H9 (cell line): ENCODE measurements around the gene TTC27. TPM values are rescaled to one million over a fixed set of nuclear protein-coding genes. Genes with fewer than 3 reads are reported as not detected.

Source experiments
- DNase-seq: peaks from one replicate; pipeline ENCODE4 v3.0.0-alpha.2; 2017
- H2AFZ ChIP-seq: one replicate; pipeline ENCODE4 v1.6.1; 2013; ENCODE audit warnings: mild to moderate bottlenecking, low read length, control low read depth, moderate library complexity
- H2AK5ac ChIP-seq: 2 replicates; pipeline ENCODE4 v1.6.1; 2013; ENCODE audit warnings: low read length, control low read depth, mixed read lengths; ENCODE audit not compliant: insufficient read length
- H2BK120ac ChIP-seq: one replicate; pipeline ENCODE4 v1.6.1; 2013; ENCODE audit warnings: low read depth, mild to moderate bottlenecking, low read length, control low read depth, inconsistent platforms; ENCODE audit not compliant: poor library complexity, severe bottlenecking
- H2BK12ac ChIP-seq: 2 replicates; pipeline ENCODE4 v1.6.1; 2013; ENCODE audit warnings: low read length, control low read depth, mixed read lengths, low read depth; ENCODE audit not compliant: insufficient read length
- H2BK15ac ChIP-seq: 2 replicates; pipeline ENCODE4 v1.6.1; 2013; ENCODE audit warnings: low read depth, low read length, control low read depth
- H2BK20ac ChIP-seq: one replicate; pipeline ENCODE4 v1.6.1; 2013; ENCODE audit warnings: low read depth, mild to moderate bottlenecking, low read length, control low read depth, inconsistent platforms; ENCODE audit not compliant: poor library complexity, severe bottlenecking
- H2BK5ac ChIP-seq: 2 replicates; pipeline ENCODE4 v1.6.1; 2013; ENCODE audit warnings: low read length, control low read depth, mixed read lengths; ENCODE audit not compliant: insufficient read length
- H3K14ac ChIP-seq: 2 replicates; pipeline ENCODE4 v1.6.1; 2013; ENCODE audit warnings: low read length, control low read depth; ENCODE audit not compliant: insufficient read depth
- H3K18ac ChIP-seq: 2 replicates; pipeline ENCODE4 v1.6.1; 2013; ENCODE audit warnings: low read depth, mild to moderate bottlenecking, mixed read lengths, low read length, control low read depth; ENCODE audit not compliant: insufficient read length
- H3K23ac ChIP-seq: 2 replicates; pipeline ENCODE4 v1.6.1; 2013; ENCODE audit warnings: low read length, control low read depth, mixed read lengths, low read depth; ENCODE audit not compliant: insufficient read length
- H3K23me2 ChIP-seq: 2 replicates; pipeline ENCODE4 v1.6.1; 2013; ENCODE audit warnings: low read depth, mild to moderate bottlenecking, mixed read lengths, low read length, control low read depth; ENCODE audit not compliant: insufficient read length, poor library complexity, severe bottlenecking
- H3K27ac ChIP-seq: 2 replicates; pipeline ENCODE4 v1.5.1; 2013; ENCODE audit warnings: low read length, control low read depth, mixed read lengths, low read depth; ENCODE audit not compliant: insufficient read length
- H3K27me3 ChIP-seq: 2 replicates; pipeline ENCODE4 v1.6.1; 2013; ENCODE audit warnings: low read length, control low read depth, inconsistent platforms; ENCODE audit not compliant: insufficient read depth
- H3K4ac ChIP-seq: 2 replicates; pipeline ENCODE4 v1.6.1; 2013; ENCODE audit warnings: low read depth, mild to moderate bottlenecking, control low read depth, inconsistent platforms, low read length, moderate library complexity
- H3K4me1 ChIP-seq: 2 replicates; pipeline ENCODE4 v1.6.1; 2013; ENCODE audit warnings: low read length, control low read depth, inconsistent platforms; ENCODE audit not compliant: insufficient read depth
- H3K4me2 ChIP-seq: 2 replicates; pipeline ENCODE4 v1.6.1; 2013; ENCODE audit warnings: low read length, control low read depth, mixed read lengths; ENCODE audit not compliant: insufficient read length, insufficient read depth
- H3K56ac ChIP-seq: 2 replicates; pipeline ENCODE4 v1.6.1; 2013; ENCODE audit warnings: low read depth, mild to moderate bottlenecking, mixed read lengths, low read length, control low read depth; ENCODE audit not compliant: insufficient read length
- H3K79me1 ChIP-seq: 2 replicates; pipeline ENCODE4 v1.6.1; 2013; ENCODE audit warnings: low read depth, mild to moderate bottlenecking, moderate library complexity, low read length, control low read depth, inconsistent platforms; ENCODE audit not compliant: insufficient read depth, poor library complexity, severe bottlenecking
- H3K79me2 ChIP-seq: 2 replicates; pipeline ENCODE4 v1.6.1; 2013; ENCODE audit warnings: low read length, control low read depth, inconsistent platforms; ENCODE audit not compliant: insufficient read depth
- H3K9ac ChIP-seq: 2 replicates; pipeline ENCODE4 v1.6.1; 2013; ENCODE audit warnings: low read length, control low read depth, mixed read lengths; ENCODE audit not compliant: insufficient read length; ENCODE audit errors: extremely low read depth
- H3K9me3 ChIP-seq: one replicate; pipeline ENCODE4 v1.6.1; 2013; ENCODE audit warnings: low read depth, low read length, inconsistent platforms; ENCODE audit not compliant: control insufficient read depth
- H3T11ph ChIP-seq: one replicate; pipeline ENCODE4 v1.6.1; 2013; ENCODE audit warnings: mild to moderate bottlenecking, low read length, control low read depth, inconsistent platforms
- H4K20me1 ChIP-seq: one replicate; pipeline ENCODE4 v1.6.1; 2013; ENCODE audit not compliant: control insufficient read depth, insufficient read length, insufficient read depth
- H4K5ac ChIP-seq: 2 replicates; pipeline ENCODE4 v1.6.1; 2013; ENCODE audit warnings: low read depth, mild to moderate bottlenecking, mixed read lengths, low read length, control low read depth; ENCODE audit not compliant: insufficient read length
- H4K8ac ChIP-seq: replicated peaks from 2 replicates; pipeline ENCODE4 v1.6.1; 2013; ENCODE audit warnings: low read length, control low read depth, mixed read lengths, low read depth; ENCODE audit not compliant: insufficient read length
- H4K91ac ChIP-seq: 2 replicates; pipeline ENCODE4 v1.6.1; 2013; ENCODE audit warnings: low read depth, mild to moderate bottlenecking, moderate library complexity, mixed read lengths, low read length, control low read depth; ENCODE audit not compliant: insufficient read length
- H3K27ac Mint-ChIP-seq, 3 experiments: 2 replicates in 2 of 3; 3 replicates in 1 of 3; pipeline ENCODE4 v1.8.0; 2020 to 2021; ENCODE audit warnings: mixed read lengths in 3 of 3, mild to moderate bottlenecking in 1 of 3, moderate library complexity in 1 of 3
- H3K27me3 Mint-ChIP-seq: 2 replicates; pipeline ENCODE4 v1.8.0; 2021; ENCODE audit warnings: low read depth, mild to moderate bottlenecking, moderate library complexity, mixed read lengths
- H3K36me3 Mint-ChIP-seq, 3 experiments: 2 replicates in 2 of 3; 3 replicates in 1 of 3; pipeline ENCODE4 v1.8.0; 2020 to 2021; ENCODE audit warnings: low read depth in 3 of 3, mixed read lengths in 3 of 3; ENCODE audit not compliant: insufficient read depth in 1 of 3
- H3K4me1 Mint-ChIP-seq, 2 experiments: 2 replicates each; pipeline ENCODE4 v1.8.0; 2020; ENCODE audit warnings: mixed read lengths in 2 of 2
- H3K4me3 Mint-ChIP-seq, 2 experiments: 2 replicates in 1 of 2; 3 replicates in 1 of 2; pipeline ENCODE4 v1.8.0; 2020 to 2021; ENCODE audit warnings: mild to moderate bottlenecking in 2 of 2, mixed read lengths in 2 of 2, moderate library complexity in 1 of 2
- H3K9me3 Mint-ChIP-seq, 2 experiments: 2 replicates in 1 of 2; 3 replicates in 1 of 2; pipeline ENCODE4 v1.8.0; 2020; ENCODE audit warnings: mild to moderate bottlenecking in 2 of 2, mixed read lengths in 2 of 2, moderate library complexity in 1 of 2
- WGBS: extraction: QIAGEN DNeasy Blood & Tissue Kit; methylation state at CpG from one replicate; pipeline ENCODE4 v1.1.7; 2013; ENCODE audit warnings: missing lambda C conversion rate, low lambda C conversion rate, mixed read lengths; ENCODE audit not compliant: insufficient read length; ENCODE audit errors: extremely low coverage; 5-methylcytosine and 5-hydroxymethylcytosine counted together
- total RNA-seq: library from RNA; stranded (reverse); gene quantifications from 2 replicates; pipeline ENCODE4 v1.2.1, GENCODE V29; 2021
- TF ChIP-seq, protein P1 (sequence below): fragments of 200-600 bp; sonication (generic); conservative IDR thresholded peaks from 3 replicates; pipeline ENCODE4 v1.8.0; 2021; ENCODE audit warnings: antibody characterized with exemption, mild to moderate bottlenecking

The TTC27 gene
- total RNA-seq, 1 experiment from 2014 or later = 26.0 TPM

- no peak overlapping the region for H3K27ac Mint-ChIP-seq
- H2BK15ac ChIP-seq = no peak overlapping the region
- H2BK12ac ChIP-seq = no peak overlapping the region
- H3K4me1 ChIP-seq = no peaks in the 10 kb centered on the region
- no peak overlapping the region for H3K4ac ChIP-seq
- no peak overlapping the region for H3K27ac ChIP-seq
- no peaks in the 10 kb centered on the region for H3K4me1 Mint-ChIP-seq
- H3K4me2 ChIP-seq = no peak overlapping the region
- no peaks in the 10 kb centered on the region for H4K20me1 ChIP-seq
- TF ChIP-seq, protein P1, sequence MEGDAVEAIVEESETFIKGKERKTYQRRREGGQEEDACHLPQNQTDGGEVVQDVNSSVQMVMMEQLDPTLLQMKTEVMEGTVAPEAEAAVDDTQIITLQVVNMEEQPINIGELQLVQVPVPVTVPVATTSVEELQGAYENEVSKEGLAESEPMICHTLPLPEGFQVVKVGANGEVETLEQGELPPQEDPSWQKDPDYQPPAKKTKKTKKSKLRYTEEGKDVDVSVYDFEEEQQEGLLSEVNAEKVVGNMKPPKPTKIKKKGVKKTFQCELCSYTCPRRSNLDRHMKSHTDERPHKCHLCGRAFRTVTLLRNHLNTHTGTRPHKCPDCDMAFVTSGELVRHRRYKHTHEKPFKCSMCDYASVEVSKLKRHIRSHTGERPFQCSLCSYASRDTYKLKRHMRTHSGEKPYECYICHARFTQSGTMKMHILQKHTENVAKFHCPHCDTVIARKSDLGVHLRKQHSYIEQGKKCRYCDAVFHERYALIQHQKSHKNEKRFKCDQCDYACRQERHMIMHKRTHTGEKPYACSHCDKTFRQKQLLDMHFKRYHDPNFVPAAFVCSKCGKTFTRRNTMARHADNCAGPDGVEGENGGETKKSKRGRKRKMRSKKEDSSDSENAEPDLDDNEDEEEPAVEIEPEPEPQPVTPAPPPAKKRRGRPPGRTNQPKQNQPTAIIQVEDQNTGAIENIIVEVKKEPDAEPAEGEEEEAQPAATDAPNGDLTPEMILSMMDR = no peak
- H2AFZ ChIP-seq = no peak overlapping the region
- H3T11ph ChIP-seq = no peak overlapping the region
- no peak overlapping the region for H3K18ac ChIP-seq
- no peak overlapping the region for H2BK120ac ChIP-seq
- H4K5ac ChIP-seq = no peak overlapping the region
- no peaks in the 10 kb centered on the region for H3K27me3 Mint-ChIP-seq
- H3K23me2 ChIP-seq = no peaks in the 10 kb centered on the region
- H3K79me2 ChIP-seq = no peaks in the 10 kb centered on the region
- H3K9me3 Mint-ChIP-seq = no peaks in the 10 kb centered on the region
- no CpG with 5 or more reads among the region's 1 CpG for WGBS
- no peak overlapping the region for H3K9ac ChIP-seq
- DNase-seq = no peak
- no peak overlapping the region for H2BK5ac ChIP-seq
- H4K8ac ChIP-seq = no peak overlapping the region
- no peak overlapping the region for H2AK5ac ChIP-seq
- H2BK20ac ChIP-seq = no peak overlapping the region
- no peak overlapping the region for H3K56ac ChIP-seq
- no peak overlapping the region for H4K91ac ChIP-seq
- no peak overlapping the region for H3K23ac ChIP-seq
- H3K14ac ChIP-seq = no peak overlapping the region
- H3K27me3 ChIP-seq = no peaks in the 10 kb centered on the region
- no peaks in the 10 kb centered on the region for H3K9me3 ChIP-seq
- H3K4me3 Mint-ChIP-seq = no peak overlapping the region
- peaks cover 12 to 52% (median 34%) of the 10 kb centered on the region in 3 experiments; a peak in 6 of 7 replicates for H3K36me3 Mint-ChIP-seq
- H3K79me1 ChIP-seq = no peaks in the 10 kb centered on the region
Measured at GRCh38 chr2:32611771-32612170, 16.1 kb upstream of the TTC27 start.
